ENCODE results near the gene MRPL48. TPM values are rescaled to one million over a fixed set of nuclear protein-coding genes. Genes with fewer than 3 reads are reported as not detected.

The MRPL48 gene
- total and polyA plus RNA-seq, 4 donors = 12.6 to 34.1 (median 20.0) TPM

DNA sequence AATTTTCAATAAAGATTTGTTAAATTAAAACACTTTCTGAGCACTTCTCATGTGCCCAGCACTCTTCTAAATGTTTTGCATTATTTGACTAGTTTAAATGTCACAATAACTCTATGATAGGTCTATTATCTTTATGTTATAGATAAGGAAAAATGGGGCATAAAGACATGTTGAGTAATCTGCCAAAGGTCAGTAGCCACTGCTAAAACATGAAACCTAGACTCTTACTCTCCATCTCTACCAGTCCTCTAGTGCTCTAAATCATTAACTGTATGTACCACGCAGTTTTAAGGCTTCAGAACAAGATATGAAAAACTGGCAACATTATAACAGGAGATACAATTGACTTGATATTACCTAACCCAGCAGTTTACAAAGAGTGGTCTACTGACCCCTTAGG lies 33.7 kb upstream of the MRPL48 start:
- Histone ChIP-seq H3K27me3 (ENCODE audit: control insufficient read depth in 4 of 4, insufficient read depth in 4 of 4, low read length in 3 of 4) (no peaks in the 10 kb centered on the region), H3K4me1 (ENCODE audit: control insufficient read depth in 4 of 4, insufficient read depth in 4 of 4, low read length in 3 of 4) (peaks cover 16 to 31% (median 23%) of the 10 kb centered on the region in 4 donors), H3K9me3 (ENCODE audit: control insufficient read depth in 4 of 4, low read length in 3 of 4) (no peaks in the 10 kb centered on the region), H3K4me3 (ENCODE audit: low read depth in 1 of 3, low read length in 3 of 3) (no peak overlapping the region), H3K27ac (ENCODE audit: low read depth in 1 of 2, low read length in 2 of 2) (no peak overlapping the region), H3K36me3 (ENCODE audit: control insufficient read depth in 4 of 4, insufficient read depth in 3 of 4, low read depth in 1 of 4, low read length in 3 of 4) (no peaks in the 10 kb centered on the region), H3K9ac (ENCODE audit: low read depth in 1 of 2, low read length in 2 of 2) (no peak overlapping the region)
- no peak for DNase-seq (ENCODE audit: low spot score)
- WGBS = 57% methylated on average over 1 of the region's 1 CpG
- TF ChIP-seq, protein P1, sequence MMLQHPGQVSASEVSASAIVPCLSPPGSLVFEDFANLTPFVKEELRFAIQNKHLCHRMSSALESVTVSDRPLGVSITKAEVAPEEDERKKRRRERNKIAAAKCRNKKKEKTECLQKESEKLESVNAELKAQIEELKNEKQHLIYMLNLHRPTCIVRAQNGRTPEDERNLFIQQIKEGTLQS (IDR thresholded peaks at IDR 0.05) = no peak
- no peak for TF ChIP-seq TAF1 (conservative IDR thresholded peaks at IDR 0.05)
- TF ChIP-seq ZBTB33 (IDR thresholded peaks at IDR 0.05) = no peak
- no peak for TF ChIP-seq FOXA1 (IDR thresholded peaks at IDR 0.05)
- peak in 1 of 2 donors; percentile 11 for TF ChIP-seq RXRA (IDR thresholded peaks at IDR 0.05)
- TF ChIP-seq MAX (IDR thresholded peaks at IDR 0.05) = no peak
- TF ChIP-seq YY1 (IDR thresholded peaks at IDR 0.05) = no peak
- peak in 1 of 2 donors; percentile 51 for TF ChIP-seq HNF4A (conservative IDR thresholded peaks at IDR 0.05)
- no peak for TF ChIP-seq CTCF (IDR thresholded peaks at IDR 0.05; ENCODE audit: low read depth, low read length, missing input control)

DNA sequence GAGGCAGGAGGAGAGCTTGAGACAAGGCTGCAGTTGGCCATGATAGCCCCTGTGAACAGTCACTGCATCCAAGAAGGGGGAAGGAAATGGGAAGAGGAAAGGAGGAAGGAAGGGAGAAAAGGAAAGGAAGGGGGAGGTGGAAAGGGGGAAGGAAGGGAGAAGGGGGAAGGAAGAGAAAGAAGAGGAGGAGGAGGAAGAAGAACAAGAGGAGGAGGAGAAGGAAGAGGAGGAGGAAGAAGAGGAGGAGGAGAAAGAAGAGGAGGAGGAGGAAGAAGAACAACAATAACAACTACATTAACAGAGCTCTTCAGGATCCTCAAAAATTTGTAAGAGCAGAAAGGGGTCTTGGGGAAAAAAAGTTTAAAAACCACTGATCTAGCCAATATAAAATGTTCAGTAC lies 32.0 kb upstream of the MRPL48 start:
- no peaks in the 10 kb centered on the region for H3K27me3 ChIP-seq (ENCODE audit: control insufficient read depth in 4 of 4, insufficient read depth in 4 of 4, low read length in 3 of 4)
- TF ChIP-seq REST (IDR thresholded peaks at IDR 0.05) (no peak), FOXA1 (IDR thresholded peaks at IDR 0.05) (no peak), MAX (IDR thresholded peaks at IDR 0.05) (no peak), YY1 (IDR thresholded peaks at IDR 0.05) (no peak), TAF1 (conservative IDR thresholded peaks at IDR 0.05) (no peak), FOXA2 (IDR thresholded peaks at IDR 0.05) (no peak), CTCF (IDR thresholded peaks at IDR 0.05; ENCODE audit: low read depth, low read length, missing input control) (no peak), HNF4A (conservative IDR thresholded peaks at IDR 0.05) (no peak), NR2F2 (IDR thresholded peaks at IDR 0.05) (no peak), JUND (IDR thresholded peaks at IDR 0.05) (no peak), EGR1 (IDR thresholded peaks at IDR 0.05; ENCODE audit: low read depth in 2 of 2) (no peak)
- no peak overlapping the region for H3K9ac ChIP-seq (ENCODE audit: low read depth in 1 of 2, low read length in 2 of 2)
- DNase-seq (ENCODE audit: low spot score) = no peak
- H3K36me3 ChIP-seq (ENCODE audit: control insufficient read depth in 4 of 4, insufficient read depth in 3 of 4, low read depth in 1 of 4, low read length in 3 of 4) = no peaks in the 10 kb centered on the region
- H3K27ac ChIP-seq (ENCODE audit: low read depth in 1 of 2, low read length in 2 of 2) = no peak overlapping the region
- no peaks in the 10 kb centered on the region for H3K9me3 ChIP-seq (ENCODE audit: control insufficient read depth in 4 of 4, low read length in 3 of 4)
- H3K4me1 ChIP-seq (ENCODE audit: control insufficient read depth in 4 of 4, insufficient read depth in 4 of 4, low read length in 3 of 4) = peaks cover 16 to 36% (median 20%) of the 10 kb centered on the region in 4 donors
- no peak overlapping the region for H3K4me3 ChIP-seq (ENCODE audit: low read depth in 1 of 3, low read length in 3 of 3)
